HTERT RPE-1 (cell line): ENCODE measurements around the gene KDM6B.

Experiments
- in situ Hi-C: fragments of 300-500 bp; cut with MboI; formaldehyde crosslinking; loops from 4 replicates; pipeline ENCODE4 v1.14.3; 2020; ENCODE audit warnings: low sequenced_read_pairs

KDM6B gene

GRCh38 chr17:7822126-7822525 is 11.9 kb upstream of the KDM6B start:
- in situ Hi-C loops: no loop called here

- in situ Hi-C loops: no loop called here
Measured at GRCh38 chr17:7823581-7824001, 10.4 kb upstream of the KDM6B start.

- in situ Hi-C loops: no loop called here
Measured at GRCh38 chr17:7824021-7824924, 9.7 kb upstream of the KDM6B start.

GRCh38 chr17:7825206-7825990 is 8.6 kb upstream of the KDM6B start:
- in situ Hi-C loops: no loop called here

- in situ Hi-C loops: no loop called here
Measured at GRCh38 chr17:7830616-7831015, 3.4 kb upstream of the KDM6B start.

- in situ Hi-C loops: no loop called here
Measured at GRCh38 chr17:7831233-7831632, 2.8 kb upstream of the KDM6B start.

GRCh38 chr17:7832431-7832830 is 1.6 kb upstream of the KDM6B start:
- in situ Hi-C loops: no loop called here

- in situ Hi-C loops: no loop called here
Measured at GRCh38 chr17:7833011-7833794, 814 bp upstream of the KDM6B start.

- in situ Hi-C loops: no loop called here
Measured at GRCh38 chr17:7834542-7834956, 532 bp downstream of the KDM6B start.

- in situ Hi-C loops: no loop called here
Measured at GRCh38 chr17:7834957-7835813, 1.2 kb downstream of the KDM6B start.

- in situ Hi-C loops: no loop called here
Measured at GRCh38 chr17:7835814-7836595, 2.0 kb downstream of the KDM6B start.

- in situ Hi-C loops: no loop called here
Measured at GRCh38 chr17:7836596-7837407, 2.8 kb downstream of the KDM6B start.

- in situ Hi-C loops: no loop called here
Measured at GRCh38 chr17:7837408-7838088, 3.5 kb downstream of the KDM6B start.

GRCh38 chr17:7838090-7839075 is 4.4 kb downstream of the KDM6B start:
- in situ Hi-C loops: no loop called here

- in situ Hi-C loops: no loop called here
Measured at GRCh38 chr17:7839190-7839875, 5.3 kb downstream of the KDM6B start.

- in situ Hi-C loops: no loop called here
Measured at GRCh38 chr17:7839876-7840261, 5.9 kb downstream of the KDM6B start.
